K562 (cell line): ENCODE data around the gene PPARGC1A. TPM values are rescaled to one million over a fixed set of nuclear protein-coding genes. Genes with fewer than 3 reads are reported as not detected.
A peak's percentile ranks its signal among the peaks of the same experiment; 100 is the strongest.

ENCODE experiments used
- ATAC-seq: fragments of 200-7000 bp; cut with Tn5 transposase; 3 replicates; pipeline ENCODE4 v1.9.1; 2020; ENCODE audit warnings: moderate library complexity
- BruUV-seq: library from RNA; stranded (reverse); fragments of 400-500 nt; replicated peaks from 2 replicates; lab custom pipeline; 2021; lab: Mats Ljungman, UMichigan
- CTCF ChIA-PET: fragments of 300-600 bp; formaldehyde crosslinking; extraction: SDS; loops from one replicate; lab custom pipeline; 2021; ENCODE audit warnings: low intra/inter-chr PET ratio; lab: Yijun Ruan, JAX
- POLR2A ChIA-PET: fragments of 300-600, 350-650 bp; sonication (Branson Sonifier 250); formaldehyde crosslinking; extraction: SDS; loops from one replicate; lab custom pipeline; 2021; ENCODE audit warnings: antibody characterized with exemption, inconsistent platforms; lab: Yijun Ruan, JAX
- DNase-seq, 4 experiments: peaks; one replicate each; pipeline versions ENCODE4 v3.0.0 to v3.0.0-alpha.2; 2011 to 2018; ENCODE audit warnings: low spot score in 3 of 4, mixed read lengths in 3 of 4; ENCODE audit errors: extremely low read depth in 1 of 4
- FAIRE-seq: peaks from 2 replicates; lab custom pipeline; 2011; peaks lifted over from hg19 to GRCh38; lab: Jason Lieb, UNC
- H2AFZ ChIP-seq: 2 replicates; pipeline ENCODE4 v1.6.0; 2011; ENCODE audit warnings: low read depth, low read length, control low read depth, inconsistent platforms
- H3K27ac ChIP-seq: fragments of 200-600 bp; 3 replicates; pipeline ENCODE4 v1.8.0; 2011; ENCODE audit warnings: low read depth, mild to moderate bottlenecking, control low read depth, inconsistent platforms, low read length, moderate library complexity, mixed read lengths; ENCODE audit errors: extremely low read depth
- H3K27me3 ChIP-seq, 2 experiments: fragments of 300-600 bp in 1 of 2; 2 replicates in 1 of 2; 3 replicates in 1 of 2; pipeline versions ENCODE4 v1.6.0 to v1.8.0; 2011; ENCODE audit warnings: inconsistent platforms in 2 of 2, low read length in 2 of 2, mild to moderate bottlenecking in 1 of 2, mixed read lengths in 1 of 2, moderate library complexity in 1 of 2; ENCODE audit not compliant: control insufficient read depth in 2 of 2, insufficient read depth in 2 of 2
- H3K36me3 ChIP-seq: fragments of 300-600 bp; 3 replicates; pipeline ENCODE4 v1.8.0; 2011; ENCODE audit warnings: mild to moderate bottlenecking, low read length, inconsistent platforms; ENCODE audit not compliant: control insufficient read depth, insufficient read depth
- H3K4me1 ChIP-seq, 2 experiments: fragments of 200-600 bp in 1 of 2; replicated peaks in 1 of 2; 2 replicates in 1 of 2; 3 replicates in 1 of 2; pipeline versions ENCODE4 v1.5.1 to v1.8.0; 2011; ENCODE audit warnings: inconsistent platforms in 2 of 2, low read length in 2 of 2, mild to moderate bottlenecking in 1 of 2, mixed read lengths in 1 of 2, moderate library complexity in 1 of 2; ENCODE audit not compliant: control insufficient read depth in 2 of 2, insufficient read depth in 2 of 2
- H3K4me2 ChIP-seq: 2 replicates; pipeline ENCODE4 v1.6.1; 2011; ENCODE audit warnings: low read length, control low read depth, inconsistent platforms, mixed read lengths; ENCODE audit not compliant: insufficient read depth
- H3K4me3 ChIP-seq: fragments of 200-600 bp; sonication (generic), shearing (Covaris generic); 2 replicates; pipeline ENCODE4 v1.5.1; 2016; ENCODE audit warnings: control low read depth, inconsistent platforms
- H3K79me2 ChIP-seq: fragments of 200-600 bp; 3 replicates; pipeline ENCODE4 v1.8.0; 2011; ENCODE audit warnings: low read length, inconsistent platforms; ENCODE audit not compliant: control insufficient read depth, insufficient read depth
- H3K9ac ChIP-seq, 2 experiments: 2 replicates each; pipeline versions ENCODE4 v1.6.0 to v1.6.1; 2011; ENCODE audit warnings: low read depth in 2 of 2, low read length in 2 of 2, control low read depth in 1 of 2, inconsistent platforms in 1 of 2, mild to moderate bottlenecking in 1 of 2, mixed read lengths in 1 of 2; ENCODE audit not compliant: insufficient read depth in 1 of 2
- H3K9me1 ChIP-seq: one replicate; pipeline ENCODE4 v1.6.0; 2011; ENCODE audit warnings: inconsistent platforms, mild to moderate bottlenecking, low read length, moderate library complexity; ENCODE audit not compliant: control insufficient read depth, insufficient read depth
- H3K9me3 ChIP-seq: replicated peaks from 2 replicates; pipeline ENCODE4 v1.5.1; 2011; ENCODE audit warnings: low read depth, low read length, inconsistent platforms; ENCODE audit not compliant: control insufficient read depth, insufficient read depth
- H4K20me1 ChIP-seq: replicated peaks from 2 replicates; pipeline ENCODE4 v1.6.1; 2011; ENCODE audit warnings: low read length, inconsistent platforms, mixed read lengths; ENCODE audit not compliant: control insufficient read depth, insufficient read depth
- FOSL1 ChIP-seq: fragments of 200-800 bp; sonication (Bioruptor generic); conservative IDR thresholded peaks from 2 replicates; pipeline ENCODE4 v1.6.1; 2016; ENCODE audit warnings: missing genetic modification characterization, missing compliant biosample characterization
- MEIS2 ChIP-seq: fragments of 450-650 bp; IDR thresholded peaks from 2 replicates; pipeline ENCODE4 v1.6.1; 2014; ENCODE audit warnings: mild to moderate bottlenecking; ENCODE audit not compliant: partially characterized antibody
- MYNN ChIP-seq, 2 experiments: sonication (generic); formaldehyde crosslinking in 1 of 2; IDR thresholded peaks; 2 replicates each; pipeline versions ENCODE4 v1.5.0 to v1.6.1; 2016 to 2020; ENCODE audit warnings: antibody characterized with exemption in 1 of 2, missing genetic modification reagents in 1 of 2
- ZKSCAN8 ChIP-seq: fragments of 200-800 bp; sonication (Bioruptor generic); IDR thresholded peaks from 2 replicates; pipeline ENCODE4 v1.6.1; 2016; ENCODE audit warnings: missing genetic modification characterization, missing compliant biosample characterization
- ZNF224 ChIP-seq: sonication (generic); formaldehyde crosslinking; IDR thresholded peaks from 2 replicates; pipeline ENCODE4 v1.8.0; 2022; ENCODE audit warnings: mild to moderate bottlenecking, missing genetic modification reagents
- WGBS: fragments of 100-300 bp; shearing (Covaris generic); methylation state at CpG from one replicate; pipeline ENCODE4 v1.1.6; 2016; ENCODE audit warnings: low coverage, mixed read lengths; ENCODE audit not compliant: insufficient coverage; ENCODE audit errors: missing lambda C conversion rate; 5-methylcytosine and 5-hydroxymethylcytosine counted together
- in situ Hi-C: fragments of 300-500 bp; cut with MboI; formaldehyde crosslinking; loops from 4 replicates; pipeline ENCODE4 v1.15.0; 2018; ENCODE audit warnings: inconsistent platforms, mixed read lengths
- intact Hi-C: fragments of 100-400 bp; cut with micrococcal nuclease; formaldehyde crosslinking; loops from 2 replicates; pipeline ENCODE4 v1.14.2; 2022
- polyA plus RNA-seq, 8 experiments: library from polyadenylated mRNA; depleted of rRNA in 4 of 8; stranded (reverse) in 5 of 8; unstranded in 3 of 8; fragments of >200 nt; fragmentation: Nextera tagmentation in 2 of 8; fragmentation: Illumina TruSeq in 1 of 8; extraction: Ambion mirVana in 2 of 8; extraction: Trizol in 1 of 8; gene quantifications; 2 replicates each; pipeline versions ENCODE4 v1.2.1 to v1.2.3, GENCODE V29; 2011 to 2014; ENCODE audit warnings: inconsistent platforms in 1 of 8, missing spikeins in 1 of 8
- total RNA-seq, 7 experiments: library from RNA; depleted of rRNA in 6 of 7; stranded (reverse); fragments of >200 nt in 6 of 7; fragmentation: Illumina TruSeq in 2 of 7; extraction: Trizol in 2 of 7; gene quantifications; 2 replicates each; pipeline versions ENCODE4 v1.2.1 to v1.2.3, GENCODE V29; 2011 to 2021; ENCODE audit warnings: low replicate concordance in 1 of 7
- TF ChIP-seq, protein P1 (sequence below), 2 experiments: IDR thresholded peaks in 1 of 2; conservative IDR thresholded peaks in 1 of 2; 2 replicates each; pipeline ENCODE4 v1.6.1; 2016; ENCODE audit warnings: low read depth in 2 of 2, mild to moderate bottlenecking in 1 of 2, missing compliant biosample characterization in 1 of 2, missing genetic modification characterization in 1 of 2, moderate library complexity in 1 of 2

PPARGC1A gene
- total and polyA plus RNA-seq, 9 of the 15 experiments (the other 6 are each of a cell fraction or from before 2014, with no cell fraction given) = 0.02 TPM; not detected in 8

DNA sequence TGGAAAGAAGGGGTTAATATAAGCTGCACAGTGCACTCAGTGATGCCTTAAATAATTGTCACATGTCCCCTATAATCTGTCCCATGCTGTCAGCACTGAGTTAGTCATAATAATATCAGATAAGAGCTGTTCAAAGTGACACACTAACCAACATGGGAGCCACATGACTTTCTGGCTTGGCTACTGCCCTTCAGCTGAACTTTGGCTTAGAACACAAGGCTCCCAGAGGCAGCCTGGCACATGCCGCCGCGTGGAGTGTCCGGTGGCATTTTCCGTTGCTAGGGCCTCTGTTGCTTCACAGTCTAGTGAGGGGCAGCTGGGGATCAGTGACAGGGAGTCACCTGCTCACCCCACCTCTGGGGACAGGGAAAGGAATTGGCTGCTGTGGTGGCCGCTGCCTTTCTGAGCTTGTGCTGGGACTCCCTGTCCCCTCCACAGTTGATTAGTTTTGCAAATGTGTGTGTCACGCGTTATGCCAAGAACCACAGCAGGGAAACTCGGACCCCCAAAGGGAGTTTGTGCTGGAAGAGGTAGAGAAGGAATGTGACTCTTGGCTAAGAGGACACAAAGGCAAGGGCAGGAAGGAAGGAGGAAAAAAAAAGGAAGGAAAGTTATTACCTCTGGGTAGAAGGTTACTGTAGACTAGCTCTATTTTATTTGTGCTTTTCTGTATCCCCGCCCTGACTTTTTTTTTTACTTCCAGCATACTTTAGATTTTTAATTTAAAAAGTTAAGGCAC, 41.1 kb upstream of the PPARGC1A start:
- Histone ChIP-seq H3K27me3 (no peaks in the 10 kb centered on the region), H3K4me1 (no peaks in the 10 kb centered on the region), H3K36me3 (no peaks in the 10 kb centered on the region), H3K9me1 (no peaks in the 10 kb centered on the region), H2AFZ (no peak overlapping the region), H3K4me2 (no peak overlapping the region), H3K79me2 (no peaks in the 10 kb centered on the region), H3K4me3 (no peak overlapping the region), H3K27ac (no peak overlapping the region), H4K20me1 (no peaks in the 10 kb centered on the region)
- ATAC-seq (no peak), DNase-seq (no peak), FAIRE-seq (no peak)
- 3% methylated on average over 10 of the region's 10 CpGs for WGBS
- in situ Hi-C loops = no loop called here
- ChIA-PET CTCF (no interaction called here), POLR2A (no interaction called here)
- no TSS peak for BruUV-seq
- intact Hi-C loops = no loop called here
- TF ChIP-seq, protein P1, sequence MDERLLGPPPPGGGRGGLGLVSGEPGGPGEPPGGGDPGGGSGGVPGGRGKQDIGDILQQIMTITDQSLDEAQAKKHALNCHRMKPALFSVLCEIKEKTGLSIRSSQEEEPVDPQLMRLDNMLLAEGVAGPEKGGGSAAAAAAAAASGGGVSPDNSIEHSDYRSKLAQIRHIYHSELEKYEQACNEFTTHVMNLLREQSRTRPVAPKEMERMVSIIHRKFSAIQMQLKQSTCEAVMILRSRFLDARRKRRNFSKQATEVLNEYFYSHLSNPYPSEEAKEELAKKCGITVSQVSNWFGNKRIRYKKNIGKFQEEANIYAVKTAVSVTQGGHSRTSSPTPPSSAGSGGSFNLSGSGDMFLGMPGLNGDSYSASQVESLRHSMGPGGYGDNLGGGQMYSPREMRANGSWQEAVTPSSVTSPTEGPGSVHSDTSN (CRISPR knock-in tag; IDR thresholded peaks at IDR 0.05; ENCODE audit: low read depth) = no peak
- TF ChIP-seq, protein P1 (tag; conservative IDR thresholded peaks at IDR 0.05; ENCODE audit: low read depth) = 0 out of 2 replicates have a peak, but pooled peaks have one; percentile 36
- no peak for TF ChIP-seq ZKSCAN8 (CRISPR knock-in tag)
- TF ChIP-seq MYNN (IDR thresholded peaks at IDR 0.05) = no peak
- no peak for TF ChIP-seq MYNN (CRISPR knock-in tag; IDR thresholded peaks at IDR 0.05)
- TF ChIP-seq MEIS2 = peak; percentile 11
- peak; percentile 88 for TF ChIP-seq ZNF224 (CRISPR knock-in tag)
- TF ChIP-seq FOSL1 (tag) = peak; percentile 70
- TF ChIP-seq, all 486 proteins: peak for 4
- Histone ChIP-seq H3K9ac (no peak overlapping the region), H3K9me3 (no peaks in the 10 kb centered on the region)
